HepG2 (cell line): ENCODE results near the gene THSD8. TPM values are rescaled to one million over a fixed set of nuclear protein-coding genes. Genes with fewer than 3 reads are reported as not detected.

Experiments used
- DPF2 ChIP-seq: sonication (generic); formaldehyde crosslinking; IDR thresholded peaks from 2 replicates; pipeline ENCODE4 v1.4.0; 2020; ENCODE audit warnings: mild to moderate bottlenecking, low read depth, missing genetic modification reagents, borderline replicate concordance
- EED ChIP-seq: sonication (generic); formaldehyde crosslinking; IDR thresholded peaks from 2 replicates; pipeline ENCODE4 v1.5.0; 2020; ENCODE audit warnings: mild to moderate bottlenecking, missing genetic modification reagents
- GRHL1 ChIP-seq: sonication (generic); formaldehyde crosslinking; conservative IDR thresholded peaks from 2 replicates; pipeline ENCODE4 v1.8.0; 2022; ENCODE audit warnings: missing genetic modification reagents
- NCOR1 ChIP-seq: fragments of 200-600 bp; sonication (generic); IDR thresholded peaks from 2 replicates; pipeline ENCODE4 v1.7.0; 2017; ENCODE audit warnings: antibody characterized with exemption, low read length, borderline replicate concordance
- PHF21A ChIP-seq: sonication (generic); formaldehyde crosslinking; IDR thresholded peaks from 2 replicates; pipeline ENCODE4 v1.5.0; 2020; ENCODE audit warnings: mild to moderate bottlenecking, missing genetic modification reagents
- PITX1 ChIP-seq: sonication (generic); formaldehyde crosslinking; IDR thresholded peaks from 2 replicates; pipeline ENCODE4 v1.5.1; 2020; ENCODE audit warnings: mild to moderate bottlenecking, missing genetic modification reagents
- REPIN1 ChIP-seq: sonication (generic); formaldehyde crosslinking; IDR thresholded peaks from 2 replicates; pipeline ENCODE4 v1.8.0; 2022; ENCODE audit warnings: missing genetic modification reagents, low read depth, mild to moderate bottlenecking, borderline replicate concordance
- SKI ChIP-seq: fragments of 450-650 bp; IDR thresholded peaks from one replicate; pipeline ENCODE4 v1.6.1; 2018; ENCODE audit warnings: mild to moderate bottlenecking; ENCODE audit not compliant: partially characterized antibody
- SMAD9 ChIP-seq: sonication (generic); formaldehyde crosslinking; IDR thresholded peaks from 2 replicates; pipeline ENCODE4 v1.5.1; 2020; ENCODE audit warnings: mild to moderate bottlenecking, missing genetic modification reagents
- SPEN ChIP-seq: sonication (generic); formaldehyde crosslinking; IDR thresholded peaks from 2 replicates; pipeline ENCODE4 v1.5.1; 2020; ENCODE audit warnings: low read depth, mild to moderate bottlenecking, missing genetic modification reagents
- TAF15 ChIP-seq: fragments of 200-400 bp; formaldehyde crosslinking; IDR thresholded peaks from one replicate; pipeline ENCODE4 v1.6.1; 2018; ENCODE audit warnings: mild to moderate bottlenecking, low read depth, low read length; ENCODE audit not compliant: poor library complexity, severe bottlenecking
- TCF12 ChIP-seq, 2 experiments: fragments of 450-650 bp in 1 of 2; sonication (generic) in 1 of 2; formaldehyde crosslinking in 1 of 2; IDR thresholded peaks; 2 replicates each; pipeline versions ENCODE4 v1.6.1 to v1.8.0; 2017 to 2022; ENCODE audit warnings: antibody characterized with exemption in 1 of 2, mild to moderate bottlenecking in 1 of 2, missing genetic modification reagents in 1 of 2, moderate library complexity in 1 of 2
- TEAD3 ChIP-seq: optimal IDR thresholded peaks from 2 replicates; pipeline ENCODE3; 2016; ENCODE audit warnings: borderline replicate concordance
- TFAP4 ChIP-seq: sonication (generic); IDR thresholded peaks from 2 replicates; pipeline ENCODE4 v1.6.1; 2016; ENCODE audit warnings: low read depth, borderline replicate concordance
- ZBTB25 ChIP-seq: IDR thresholded peaks from 2 replicates; pipeline ENCODE4 v1.6.1; 2018; ENCODE audit warnings: missing genetic modification reagents
- ZFP90 ChIP-seq: sonication (generic); formaldehyde crosslinking; IDR thresholded peaks from 2 replicates; pipeline ENCODE4 v1.8.0; 2022; ENCODE audit warnings: missing genetic modification reagents, mild to moderate bottlenecking, inconsistent platforms, borderline replicate concordance
- ZFY ChIP-seq: sonication (generic); formaldehyde crosslinking; IDR thresholded peaks from 2 replicates; pipeline ENCODE4 v1.4.0; 2020; ENCODE audit warnings: missing genetic modification reagents
- ZNF143 ChIP-seq: sonication (generic); formaldehyde crosslinking; IDR thresholded peaks from 2 replicates; pipeline ENCODE4 v1.4.0; 2020; ENCODE audit warnings: missing genetic modification reagents
- ZNF552 ChIP-seq: sonication (generic); formaldehyde crosslinking; IDR thresholded peaks from 2 replicates; pipeline ENCODE4 v1.9.0; 2022; ENCODE audit warnings: missing genetic modification reagents, mild to moderate bottlenecking, borderline replicate concordance
- ZNF558 ChIP-seq: sonication (generic); formaldehyde crosslinking; IDR thresholded peaks from 2 replicates; pipeline ENCODE4 v1.9.0; 2022; ENCODE audit warnings: mild to moderate bottlenecking, missing genetic modification reagents, borderline replicate concordance
- ZNF564 ChIP-seq: sonication (generic); formaldehyde crosslinking; IDR thresholded peaks from 2 replicates; pipeline ENCODE4 v1.8.1; 2023; ENCODE audit warnings: mild to moderate bottlenecking, missing genetic modification reagents
- ZNF614 ChIP-seq: IDR thresholded peaks from 2 replicates; pipeline ENCODE4 v1.6.1; 2018; ENCODE audit warnings: missing biosample characterization, missing genetic modification reagents, inconsistent platforms, borderline replicate concordance
- ZNF691 ChIP-seq: sonication (generic); formaldehyde crosslinking; IDR thresholded peaks from 2 replicates; pipeline ENCODE4 v1.4.0; 2020; ENCODE audit warnings: missing genetic modification reagents, low read depth, mild to moderate bottlenecking, borderline replicate concordance
- ZSCAN31 ChIP-seq: sonication (generic); formaldehyde crosslinking; IDR thresholded peaks from 2 replicates; pipeline ENCODE4 v1.5.0; 2020; ENCODE audit warnings: low read depth, mild to moderate bottlenecking, missing genetic modification reagents
- polyA plus RNA-seq, 8 experiments: library from polyadenylated mRNA; depleted of rRNA in 3 of 8; stranded (reverse) in 7 of 8; unstranded in 1 of 8; fragments of >200 nt; fragmentation: Illumina TruSeq in 4 of 8; extraction: Trizol in 4 of 8; gene quantifications; 2 replicates each; pipeline versions ENCODE4 v1.2.1 to v1.2.3, GENCODE V29; 2011 to 2016; ENCODE audit warnings: low read depth in 4 of 8, missing spikeins in 1 of 8, mixed read lengths in 1 of 8; ENCODE audit not compliant: insufficient read depth in 1 of 8
- total RNA-seq, 5 experiments: library from RNA; depleted of rRNA; stranded (reverse); fragments of >200 nt; fragmentation: Illumina TruSeq; extraction: Trizol; gene quantifications; 2 replicates each; pipeline ENCODE4 v1.2.3, GENCODE V29; 2016; ENCODE audit warnings: low read depth in 1 of 5

The THSD8 gene
- total and polyA plus RNA-seq, 2 of the 13 experiments (the other 11 are each of a cell fraction or from before 2014, with no cell fraction given), result 4.8 to 14.9 TPM

DNA sequence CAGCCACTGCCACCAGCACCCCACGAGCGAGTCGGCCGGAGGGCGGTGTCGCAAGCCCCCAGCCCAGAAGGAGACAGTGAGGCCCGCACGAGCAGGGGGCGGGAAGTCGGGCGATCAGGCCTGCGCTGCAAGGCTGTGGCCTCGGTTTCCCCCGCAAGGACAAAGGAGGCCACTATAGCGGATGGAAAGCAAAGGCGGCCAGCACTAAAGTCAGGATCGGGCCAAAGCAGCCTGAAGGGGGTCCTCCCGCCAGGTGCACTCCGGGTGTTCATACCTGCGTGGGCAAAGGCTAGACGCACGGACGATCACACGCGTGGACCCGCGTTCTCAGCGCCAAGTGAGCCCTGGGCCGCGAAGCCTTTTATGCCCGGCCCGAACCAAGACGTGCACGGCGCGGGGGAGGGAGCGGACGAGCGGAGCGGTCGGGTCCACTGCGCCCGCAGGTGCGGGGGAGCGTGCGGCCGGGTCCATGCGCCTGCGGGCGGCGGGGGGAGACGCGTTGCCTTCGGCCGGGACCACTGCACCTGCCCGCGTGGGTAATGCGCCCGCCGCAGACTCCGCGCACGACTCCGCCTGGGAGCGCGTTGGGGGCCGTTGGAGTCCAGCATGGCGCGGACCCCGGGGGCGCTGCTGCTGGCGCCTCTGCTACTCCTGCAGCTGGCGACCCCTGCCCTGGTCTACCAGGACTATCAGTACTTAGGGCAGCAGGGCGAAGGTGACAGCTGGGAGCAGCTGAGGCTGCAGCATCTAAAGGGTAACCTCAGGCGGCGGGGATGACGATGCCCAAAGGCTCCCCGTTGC, at the start of gene THSD8, which contains the start of gene PRDX2 (continued):
- peak; percentile 91 for TF ChIP-seq SPEN (CRISPR knock-in tag)
- TF ChIP-seq SMAD9 (CRISPR knock-in tag), result no peak
- TF ChIP-seq ZNF552 (CRISPR knock-in tag), result 0 out of 2 replicates have a peak, but pooled peaks have one; percentile 60
- TF ChIP-seq TCF12 (IDR thresholded peaks at IDR 0.05), result no peak
- 0 out of 2 replicates have a peak, but pooled peaks have one; percentile 30 for TF ChIP-seq TCF12 (CRISPR knock-in tag; IDR thresholded peaks at IDR 0.05)
- no peak for TF ChIP-seq DPF2 (CRISPR knock-in tag)
- TF ChIP-seq ZNF558 (CRISPR knock-in tag), result peak; percentile 55
- TF ChIP-seq ZNF564 (CRISPR knock-in tag), result peak; percentile 89
- TF ChIP-seq PHF21A, result peak; percentile 21; the same call in 1 of the 2 replicates
- peak; percentile 90 for TF ChIP-seq EED (CRISPR knock-in tag)
- TF ChIP-seq REPIN1 (CRISPR knock-in tag), result no peak; the same call in 1 of the 2 replicates
- TF ChIP-seq PITX1 (CRISPR knock-in tag), result peak; percentile 36; the same call in 1 of the 2 replicates
- TF ChIP-seq ZSCAN31 (CRISPR knock-in tag), result peak; percentile 94
- peak; percentile 85 for TF ChIP-seq TFAP4
- peak; percentile 96 for TF ChIP-seq ZFY (CRISPR knock-in tag)
- TF ChIP-seq ZNF691 (CRISPR knock-in tag), result no peak
- no peak; the same call in 1 of the 2 replicates for TF ChIP-seq ZNF143 (CRISPR knock-in tag)
- TF ChIP-seq SKI, result no peak
- no peak for TF ChIP-seq GRHL1 (CRISPR knock-in tag)
- TF ChIP-seq TEAD3 (CRISPR knock-in tag), result no peak
- 0 out of 2 replicates have a peak, but pooled peaks have one; percentile 28 for TF ChIP-seq ZNF614 (CRISPR knock-in tag)
- peak; percentile 80 for TF ChIP-seq ZBTB25 (CRISPR knock-in tag)
- TF ChIP-seq NCOR1, result no peak
- TF ChIP-seq TAF15, result no peak
- TF ChIP-seq ZFP90 (CRISPR knock-in tag), result no peak; the same call in 1 of the 2 replicates
